ENCODE data around the gene SCLY.

Gene SCLY

DNA sequence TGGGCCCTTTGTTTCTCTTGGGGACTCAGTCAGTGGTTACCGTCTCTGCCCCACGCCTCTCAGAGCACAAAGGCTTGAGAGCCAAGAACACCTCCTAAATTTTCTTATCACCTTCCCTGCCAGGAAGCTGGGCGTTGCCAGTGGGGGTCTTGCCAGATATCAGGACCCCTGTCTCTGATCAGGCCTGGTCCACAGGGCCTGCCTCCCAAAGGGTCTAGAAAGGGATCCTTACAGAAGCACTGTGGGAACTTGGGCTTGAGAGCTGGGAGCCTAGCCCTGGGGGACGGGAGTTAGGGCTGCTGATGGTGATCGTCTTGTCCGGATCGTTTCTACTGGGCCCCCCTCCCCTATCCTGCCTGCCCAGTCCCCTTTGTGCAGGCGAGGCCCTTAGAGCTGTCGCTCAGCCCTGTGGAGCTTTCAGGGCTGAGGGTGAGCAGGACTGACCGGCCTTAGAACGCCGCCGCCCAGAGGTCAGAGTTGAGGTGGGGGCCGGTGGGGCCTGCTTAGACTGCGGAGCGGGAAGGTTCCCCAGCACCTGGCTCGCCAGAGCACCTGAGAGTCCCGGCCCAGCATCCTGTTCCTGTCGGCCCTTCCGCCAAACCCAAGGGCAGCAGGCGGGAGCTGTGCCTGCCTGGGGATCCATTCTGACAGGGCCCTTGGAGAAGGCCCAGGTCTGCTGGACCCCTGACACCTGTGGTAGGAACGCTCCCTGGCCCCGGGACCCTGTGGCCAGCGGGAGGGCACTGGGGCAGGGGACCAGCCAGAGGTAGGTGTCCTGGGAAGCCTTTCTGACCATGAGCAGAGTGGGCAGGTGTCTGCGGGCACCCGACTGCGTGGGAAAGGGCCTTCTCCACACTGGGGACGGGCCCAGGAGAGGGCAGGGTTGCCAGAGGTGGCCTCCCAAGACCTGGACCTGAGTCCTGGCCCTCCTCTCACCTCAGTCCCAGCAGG lies 40.3 kb downstream of the SCLY start:
- Mint-ChIP-seq H3K4me1 (ENCODE audit: low read depth) (no peaks in the 10 kb centered on the region), H3K4me3 (no peak overlapping the region), H3K27me3 (ENCODE audit: low read depth) (no peaks in the 10 kb centered on the region), H3K27ac (no peak overlapping the region), H3K9me3 (no peaks in the 10 kb centered on the region), H3K36me3 (ENCODE audit: low read depth) (peaks cover 8% of the 10 kb centered on the region)
- DNase-seq (ENCODE audit: low spot score), result no peak

DNA sequence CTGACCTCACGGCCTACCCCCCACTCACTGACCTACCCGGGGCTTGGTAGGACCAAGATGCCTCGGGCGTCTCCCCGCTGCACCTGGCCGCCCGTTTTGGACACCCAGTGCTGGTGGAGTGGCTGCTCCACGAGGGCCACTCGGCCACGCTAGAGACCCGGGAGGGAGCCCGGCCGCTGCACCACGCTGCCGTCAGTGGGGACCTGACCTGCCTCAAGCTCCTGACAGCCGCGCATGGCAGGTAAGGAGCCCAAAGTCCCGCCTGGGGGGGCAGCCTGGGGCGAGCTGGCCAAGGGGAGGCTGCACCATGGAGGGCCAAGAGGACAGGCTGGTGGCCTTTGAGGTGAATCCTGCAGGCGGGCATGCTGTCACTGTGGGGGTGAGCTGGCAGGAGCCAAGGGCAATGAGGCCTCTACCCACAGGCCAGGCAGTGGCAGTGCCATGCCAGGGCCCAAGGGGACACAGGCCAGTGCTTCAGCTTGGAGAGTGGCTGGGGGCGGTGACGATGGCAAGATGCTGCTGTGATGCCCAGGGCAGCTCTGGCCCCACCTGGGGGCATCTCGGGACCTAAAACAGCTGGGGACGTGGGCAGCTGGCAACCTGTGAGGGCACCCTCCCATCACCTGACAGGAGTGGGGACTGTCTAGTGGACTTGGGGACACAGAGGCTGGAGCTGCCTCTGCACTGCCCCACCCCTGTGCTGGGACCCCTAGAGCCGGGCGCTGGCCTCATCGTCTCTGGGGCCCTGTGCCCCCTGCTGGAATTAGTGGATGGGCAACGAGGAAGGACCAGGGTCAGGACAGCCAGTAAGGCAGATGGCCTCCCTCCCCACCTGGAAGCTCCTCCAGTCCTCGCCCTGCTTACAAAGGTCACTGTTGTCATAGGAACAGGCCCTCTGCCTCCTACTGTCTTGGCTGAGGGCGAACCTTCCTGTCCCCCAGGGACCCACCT lies 41.4 kb downstream of the SCLY start:
- no peaks in the 10 kb centered on the region for H3K27me3 Mint-ChIP-seq (ENCODE audit: low read depth)

GRCh38 chr2:238102865-238103264 lies 42.1 kb downstream of the SCLY start:
- no peak overlapping the region for H3K4me3 Mint-ChIP-seq
- DNase-seq (ENCODE audit: low spot score), result no peak
- H3K9me3 Mint-ChIP-seq, result no peaks in the 10 kb centered on the region
- H3K27ac Mint-ChIP-seq, result no peak overlapping the region
- no peaks in the 10 kb centered on the region for H3K27me3 Mint-ChIP-seq (ENCODE audit: low read depth)
- peaks cover 2% of the 10 kb centered on the region for H3K36me3 Mint-ChIP-seq (ENCODE audit: low read depth)
- H3K4me1 Mint-ChIP-seq (ENCODE audit: low read depth), result no peaks in the 10 kb centered on the region

More for the DNA sequence above, 41.4 kb downstream of the SCLY start:
- no peaks in the 10 kb centered on the region for H3K9me3 Mint-ChIP-seq
- no peak overlapping the region for H3K27ac Mint-ChIP-seq
- H3K4me3 Mint-ChIP-seq, result no peak overlapping the region
- DNase-seq (ENCODE audit: low spot score), result no peak
- H3K36me3 Mint-ChIP-seq (ENCODE audit: low read depth), result peaks cover 5% of the 10 kb centered on the region
- no peaks in the 10 kb centered on the region for H3K4me1 Mint-ChIP-seq (ENCODE audit: low read depth)

DNA sequence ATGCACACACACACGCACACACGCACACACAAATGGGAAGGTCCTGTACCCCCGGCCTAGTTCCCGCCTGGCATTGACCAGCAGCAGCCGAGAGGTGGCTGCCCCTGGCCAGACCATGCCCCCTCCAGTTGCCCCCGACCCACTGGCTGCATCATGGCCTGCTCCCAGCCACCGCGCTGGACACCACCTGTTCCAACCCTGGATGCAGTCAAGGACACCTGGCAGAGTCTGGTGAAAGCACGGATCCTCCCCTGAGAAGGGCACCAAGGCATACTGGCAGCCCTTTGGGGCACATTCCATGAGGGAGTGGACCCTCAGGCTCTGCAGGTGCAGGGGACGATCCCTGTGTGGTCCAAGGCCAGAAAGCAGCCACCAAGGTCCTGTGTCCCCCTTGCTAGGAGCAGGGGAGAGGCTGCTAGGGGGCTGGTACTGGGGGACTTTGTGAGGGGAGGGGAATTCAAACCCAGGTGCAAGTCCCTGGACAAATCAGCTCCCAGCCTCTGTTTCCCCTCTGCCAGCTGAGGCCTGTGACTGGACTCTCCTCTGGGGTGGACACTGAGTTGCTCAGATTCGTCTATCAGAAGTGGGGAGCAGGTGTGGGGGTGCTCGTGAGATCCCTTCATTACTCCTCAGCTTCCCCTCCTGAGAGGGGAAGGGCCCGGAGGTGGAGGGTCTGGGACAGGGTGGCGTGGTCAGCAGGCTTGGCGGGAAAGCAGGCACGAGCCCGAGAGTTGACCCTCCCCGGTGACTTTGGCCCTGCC lies 42.8 kb downstream of the SCLY start:
- no peak overlapping the region for H3K4me3 Mint-ChIP-seq
- H3K27ac Mint-ChIP-seq, result no peak overlapping the region
- H3K36me3 Mint-ChIP-seq (ENCODE audit: low read depth), result peaks cover 2% of the 10 kb centered on the region
- DNase-seq (ENCODE audit: low spot score), result no peak
- H3K9me3 Mint-ChIP-seq, result no peaks in the 10 kb centered on the region
- H3K4me1 Mint-ChIP-seq (ENCODE audit: low read depth), result peaks cover under 1% of the 10 kb centered on the region
- H3K27me3 Mint-ChIP-seq (ENCODE audit: low read depth), result no peaks in the 10 kb centered on the region

GRCh38 chr2:238104226-238104690 lies 43.5 kb downstream of the SCLY start:
- no peak for DNase-seq (ENCODE audit: low spot score)
- Mint-ChIP-seq H3K4me3 (no peak overlapping the region), H3K4me1 (ENCODE audit: low read depth) (peaks cover 5% of the 10 kb centered on the region), H3K27me3 (ENCODE audit: low read depth) (no peaks in the 10 kb centered on the region), H3K9me3 (no peaks in the 10 kb centered on the region), H3K36me3 (ENCODE audit: low read depth) (no peaks in the 10 kb centered on the region), H3K27ac (no peak overlapping the region)

GRCh38 chr2:238104691-238105371 lies 44.0 kb downstream of the SCLY start:
- no peaks in the 10 kb centered on the region for H3K9me3 Mint-ChIP-seq
- H3K27ac Mint-ChIP-seq, result no peak overlapping the region
- DNase-seq (ENCODE audit: low spot score), result no peak
- no peaks in the 10 kb centered on the region for H3K36me3 Mint-ChIP-seq (ENCODE audit: low read depth)
- peaks cover 5% of the 10 kb centered on the region for H3K4me1 Mint-ChIP-seq (ENCODE audit: low read depth)
- no peaks in the 10 kb centered on the region for H3K27me3 Mint-ChIP-seq (ENCODE audit: low read depth)
- no peak overlapping the region for H3K4me3 Mint-ChIP-seq

- H3K4me3 Mint-ChIP-seq, result no peak overlapping the region
- no peaks in the 10 kb centered on the region for H3K9me3 Mint-ChIP-seq
- peaks cover 5% of the 10 kb centered on the region for H3K4me1 Mint-ChIP-seq (ENCODE audit: low read depth)
- H3K36me3 Mint-ChIP-seq (ENCODE audit: low read depth), result no peaks in the 10 kb centered on the region
- DNase-seq (ENCODE audit: low spot score), result no peak
- no peak overlapping the region for H3K27ac Mint-ChIP-seq
- no peaks in the 10 kb centered on the region for H3K27me3 Mint-ChIP-seq (ENCODE audit: low read depth)
Measured at GRCh38 chr2:238105506-238106338, 44.9 kb downstream of the SCLY start.

GRCh38 chr2:238106339-238106697 lies 45.5 kb downstream of the SCLY start:
- peaks cover 5% of the 10 kb centered on the region for H3K4me1 Mint-ChIP-seq (ENCODE audit: low read depth)
- no peak for DNase-seq (ENCODE audit: low spot score)
- peaks cover 2% of the 10 kb centered on the region for H3K9me3 Mint-ChIP-seq
- no peaks in the 10 kb centered on the region for H3K36me3 Mint-ChIP-seq (ENCODE audit: low read depth)
- H3K27me3 Mint-ChIP-seq (ENCODE audit: low read depth), result no peaks in the 10 kb centered on the region
- no peak overlapping the region for H3K4me3 Mint-ChIP-seq
- no peak overlapping the region for H3K27ac Mint-ChIP-seq

GRCh38 chr2:238106698-238107524 lies 46.1 kb downstream of the SCLY start:
- DNase-seq (ENCODE audit: low spot score), result no peak
- Mint-ChIP-seq H3K27me3 (ENCODE audit: low read depth) (no peaks in the 10 kb centered on the region), H3K4me3 (no peak overlapping the region), H3K9me3 (peaks cover 6% of the 10 kb centered on the region), H3K27ac (no peak overlapping the region), H3K36me3 (ENCODE audit: low read depth) (no peaks in the 10 kb centered on the region), H3K4me1 (ENCODE audit: low read depth) (peaks cover 5% of the 10 kb centered on the region)

- peaks cover 14% of the 10 kb centered on the region for H3K9me3 Mint-ChIP-seq
- DNase-seq (ENCODE audit: low spot score), result no peak
- no peak overlapping the region for H3K4me3 Mint-ChIP-seq
- no peaks in the 10 kb centered on the region for H3K27me3 Mint-ChIP-seq (ENCODE audit: low read depth)
- H3K27ac Mint-ChIP-seq, result no peak overlapping the region
- no peaks in the 10 kb centered on the region for H3K36me3 Mint-ChIP-seq (ENCODE audit: low read depth)
- H3K4me1 Mint-ChIP-seq (ENCODE audit: low read depth), result peaks cover 5% of the 10 kb centered on the region
Measured at GRCh38 chr2:238107525-238108422, 47.0 kb downstream of the SCLY start.

DNA sequence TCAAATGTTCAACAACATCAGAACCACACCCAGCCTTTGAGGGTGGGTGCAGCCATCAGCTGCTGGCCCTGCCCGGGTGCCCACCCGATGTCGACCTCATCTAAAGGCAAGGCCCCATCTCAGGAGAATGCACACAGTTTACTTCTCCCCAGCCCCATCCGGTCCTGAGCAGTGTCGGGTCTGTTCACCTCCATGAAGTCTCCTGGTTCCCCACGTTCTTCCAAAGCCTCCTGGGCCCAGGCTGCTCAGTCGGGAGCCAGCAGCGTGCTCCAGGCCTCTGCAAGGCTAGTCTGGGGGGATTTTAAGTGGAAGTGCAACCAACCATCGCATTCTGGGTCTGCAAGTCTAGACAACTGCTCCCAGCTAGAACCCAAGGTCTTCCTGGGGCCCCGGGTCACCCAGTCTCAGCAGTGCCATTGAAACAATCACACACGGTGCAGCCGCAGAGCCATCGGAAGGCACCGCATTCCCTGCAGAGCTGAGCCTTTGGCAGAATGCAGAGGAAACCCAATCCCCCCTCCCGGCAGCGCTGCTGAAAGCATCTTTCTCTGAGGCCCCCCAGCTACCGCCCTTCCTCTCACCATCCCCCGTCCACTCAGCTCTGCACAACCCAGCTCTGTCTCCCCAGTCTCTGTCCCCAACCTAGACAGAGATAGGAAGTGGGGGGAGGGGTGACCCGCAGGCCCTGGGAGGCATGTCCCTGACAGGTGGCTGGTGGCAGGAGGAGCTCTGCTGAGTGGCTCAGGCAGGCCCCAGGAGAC lies 47.8 kb downstream of the SCLY start:
- H3K27me3 Mint-ChIP-seq (ENCODE audit: low read depth), result no peaks in the 10 kb centered on the region
- no peak overlapping the region for H3K4me3 Mint-ChIP-seq
- no peak overlapping the region for H3K27ac Mint-ChIP-seq
- H3K9me3 Mint-ChIP-seq, result peaks cover 22% of the 10 kb centered on the region
- DNase-seq (ENCODE audit: low spot score), result no peak
- peaks cover 5% of the 10 kb centered on the region for H3K4me1 Mint-ChIP-seq (ENCODE audit: low read depth)
- H3K36me3 Mint-ChIP-seq (ENCODE audit: low read depth), result no peaks in the 10 kb centered on the region
